Type B pancreatic cell (in vitro differentiated cells): Measurements from ENCODE around the gene ESR2. TPM values are rescaled to one million over a fixed set of nuclear protein-coding genes. Genes with fewer than 3 reads are reported as not detected.
"Not testable (repeated sequence)": the region's sequence is repeated elsewhere in the genome, so short reads cannot be mapped to it uniquely, and the experiment has no call there.

Experiments
- DNase-seq: peaks from one replicate; pipeline ENCODE4 v3.0.0; 2021; ENCODE audit warnings: mixed read lengths; ENCODE audit not compliant: unreplicated experiment; ENCODE audit errors: extremely low spot score
- H3K27ac Mint-ChIP-seq: 2 replicates; pipeline ENCODE4 v1.8.0; 2021; ENCODE audit warnings: mild to moderate bottlenecking, mixed read lengths
- H3K27me3 Mint-ChIP-seq: 2 replicates; pipeline ENCODE4 v1.8.0; 2021; ENCODE audit warnings: mixed read lengths
- H3K36me3 Mint-ChIP-seq: 2 replicates; pipeline ENCODE4 v1.8.0; 2021; ENCODE audit warnings: mixed read lengths
- H3K4me1 Mint-ChIP-seq: one replicate; pipeline ENCODE4 v1.8.0; 2021; ENCODE audit warnings: mixed read lengths; ENCODE audit not compliant: unreplicated experiment
- H3K4me3 Mint-ChIP-seq: 2 replicates; pipeline ENCODE4 v1.8.0; 2021; ENCODE audit warnings: mild to moderate bottlenecking, mixed read lengths
- H3K9me3 Mint-ChIP-seq: 2 replicates; pipeline ENCODE4 v1.8.0; 2021; ENCODE audit warnings: mixed read lengths
- CTCF ChIP-seq: fragments of 200-600 bp; sonication (generic); conservative IDR thresholded peaks from 2 replicates; pipeline ENCODE4 v1.5.0; 2021; ENCODE audit warnings: antibody characterized with exemption, mild to moderate bottlenecking
- microRNA-seq: library from miRNA; unstranded; fragments of <30 nt; microRNA quantifications from one replicate; pipeline ENCODE4, GENCODE V29; 2020
- total RNA-seq: library from RNA; stranded (reverse); gene quantifications from 2 replicates; pipeline ENCODE4 v1.2.1, GENCODE V29; 2021; ENCODE audit warnings: low replicate concordance

The ESR2 gene
- total RNA-seq, 1 donor from 2014 or later: 0.53 TPM

- Mint-ChIP-seq H3K4me3 (no peak overlapping the region), H3K4me1 (no peaks in the 10 kb centered on the region), H3K27ac (no peak overlapping the region), H3K9me3 (peaks cover 5% of the 10 kb centered on the region), H3K27me3 (no peaks in the 10 kb centered on the region), H3K36me3 (peaks cover 37% of the 10 kb centered on the region)
- TF ChIP-seq CTCF: peak; percentile 34
- DNase-seq: no peak
Measured at GRCh38 chr14:64040044-64040443, 254.1 kb downstream of the ESR2 start.

GRCh38 chr14:64038841-64039542, 255.2 kb downstream of the ESR2 start:
- Mint-ChIP-seq H3K4me1 (no peaks in the 10 kb centered on the region), H3K4me3 (no peak overlapping the region), H3K9me3 (peaks cover 5% of the 10 kb centered on the region), H3K27ac (no peak overlapping the region), H3K36me3 (peaks cover 35% of the 10 kb centered on the region), H3K27me3 (no peaks in the 10 kb centered on the region)
- TF ChIP-seq CTCF: no peak
- no peak for DNase-seq

GRCh38 chr14:64037869-64038745, 256.1 kb downstream of the ESR2 start:
- H3K36me3 Mint-ChIP-seq: peaks cover 34% of the 10 kb centered on the region
- H3K4me1 Mint-ChIP-seq, H3K4me3 Mint-ChIP-seq, DNase-seq, H3K27me3 Mint-ChIP-seq, H3K9me3 Mint-ChIP-seq, H3K27ac Mint-ChIP-seq: not testable (repeated sequence)

- DNase-seq: no peak
Measured at GRCh38 chr14:64035143-64035542, 259.0 kb downstream of the ESR2 start.

More at GRCh38 chr14:64035143-64035542, 259.0 kb downstream of the ESR2 start:
- peaks cover 21% of the 10 kb centered on the region for H3K36me3 Mint-ChIP-seq
- peaks cover 5% of the 10 kb centered on the region for H3K9me3 Mint-ChIP-seq
- no peak overlapping the region for H3K4me3 Mint-ChIP-seq
- H3K27me3 Mint-ChIP-seq: no peaks in the 10 kb centered on the region
- H3K4me1 Mint-ChIP-seq: no peaks in the 10 kb centered on the region
- no peak for TF ChIP-seq CTCF
- H3K27ac Mint-ChIP-seq: no peak overlapping the region

Small RNA genes within 50 kb of the gene (microRNA-seq; reads per million reads assigned to microRNA genes)
- not detected for gene MIR548H1

Other genes with a start within 250 kb of the ESR2 start
- 55.9 and 108 TPM in 2 replicates for gene MTHFD1, start 94.0 kb upstream of the ESR2 start, total RNA-seq
- 0.52 and 1.4 TPM in 2 replicates for gene AKAP5, start 171.1 kb upstream of the ESR2 start, total RNA-seq
- 7.6 and 11.3 TPM in 2 replicates for gene ZBTB25, start 209.5 kb upstream of the ESR2 start, total RNA-seq
- 33.5 and 43.2 TPM in 2 replicates for gene ZBTB1, start 210.4 kb upstream of the ESR2 start, total RNA-seq
- gene HSPA2, start 246.4 kb upstream of the ESR2 start, total RNA-seq: 1.5 and 1.9 TPM in 2 replicates